Esophagus muscularis mucosa (tissue), 4 donors: Measurements from ENCODE around the gene UCK2. TPM values are rescaled to one million over a fixed set of nuclear protein-coding genes. Genes with fewer than 3 reads are reported as not detected.

Experiments
- DNase-seq: peaks from one replicate; pipeline ENCODE4 v3.0.0-alpha.2; 2017; ENCODE audit errors: extremely low spot score
- H3K27ac ChIP-seq, 4 donors: fragments of 200-600 bp; sonication (generic); replicated peaks in 1 of 4; 1 replicate in 3 of 4; 2 replicates in 1 of 4; pipeline ENCODE4 v1.5.1; 2016 to 2019; ENCODE audit warnings: mild to moderate bottlenecking in 1 of 4
- H3K27me3 ChIP-seq, 4 donors: fragments of 200-600 bp; sonication (generic); one replicate each; pipeline versions ENCODE4 v1.5.1 to v1.6.0; 2016 to 2019
- H3K36me3 ChIP-seq, 4 donors: fragments of 200-600 bp; sonication (generic); one replicate each; pipeline ENCODE4 v1.5.1; 2016 to 2019
- H3K4me1 ChIP-seq, 4 donors: fragments of 200-600 bp; sonication (generic); one replicate each; pipeline ENCODE4 v1.5.1; 2016 to 2019
- H3K4me3 ChIP-seq, 4 donors: fragments of 200-600 bp; sonication (generic); 1 replicate in 2 of 4; 2 replicates in 2 of 4; pipeline ENCODE4 v1.5.1; 2016 to 2019; ENCODE audit warnings: mild to moderate bottlenecking in 4 of 4, moderate library complexity in 1 of 4
- H3K9me3 ChIP-seq, 4 donors: fragments of 200-600 bp; sonication (generic); 1 replicate in 3 of 4; 2 replicates in 1 of 4; pipeline ENCODE4 v1.5.1; 2016 to 2019
- EP300 ChIP-seq: sonication (generic); formaldehyde crosslinking; IDR thresholded peaks from one replicate; pipeline ENCODE4 v1.6.1; 2017; ENCODE audit warnings: antibody characterized with exemption
- POLR2A ChIP-seq: fragments of 450-650 bp; IDR thresholded peaks from one replicate; pipeline ENCODE4 v1.6.1; 2017; ENCODE audit warnings: antibody characterized with exemption, moderate library complexity, mild to moderate bottlenecking, low read depth
- POLR2AphosphoS5 ChIP-seq, 2 donors: sonication (generic); formaldehyde crosslinking; IDR thresholded peaks; one replicate each; pipeline ENCODE4 v1.6.1; 2017; ENCODE audit warnings: antibody characterized with exemption in 2 of 2
- WGBS: methylation state at CpG from one replicate; pipeline ENCODE4 v1.1.5; 2018; 5-methylcytosine and 5-hydroxymethylcytosine counted together
- intact Hi-C: fragments of 100-400 bp; cut with DNase I; formaldehyde crosslinking; loops from one replicate; pipeline ENCODE4 v1.15.1; 2023
- total RNA-seq, 4 donors: library from RNA; depleted of rRNA; stranded (reverse); fragments of >200 nt; gene quantifications; one replicate each; pipeline versions ENCODE4 v1.1.0 to v1.2.1, GENCODE V29; 2016
- TF ChIP-seq, protein P1 (sequence below), 3 experiments: fragments of 200-600 bp in 2 of 3; fragments of 450-650 bp in 1 of 3; sonication (generic) in 2 of 3; IDR thresholded peaks; one replicate each; pipeline ENCODE4 v1.5.1; 2017 to 2019; ENCODE audit warnings: antibody characterized with exemption in 3 of 3, mild to moderate bottlenecking in 2 of 3, moderate library complexity in 1 of 3

UCK2 gene
- total RNA-seq, 4 donors from 2014 or later: 13.7 to 33.7 (median 31.0) TPM

DNA sequence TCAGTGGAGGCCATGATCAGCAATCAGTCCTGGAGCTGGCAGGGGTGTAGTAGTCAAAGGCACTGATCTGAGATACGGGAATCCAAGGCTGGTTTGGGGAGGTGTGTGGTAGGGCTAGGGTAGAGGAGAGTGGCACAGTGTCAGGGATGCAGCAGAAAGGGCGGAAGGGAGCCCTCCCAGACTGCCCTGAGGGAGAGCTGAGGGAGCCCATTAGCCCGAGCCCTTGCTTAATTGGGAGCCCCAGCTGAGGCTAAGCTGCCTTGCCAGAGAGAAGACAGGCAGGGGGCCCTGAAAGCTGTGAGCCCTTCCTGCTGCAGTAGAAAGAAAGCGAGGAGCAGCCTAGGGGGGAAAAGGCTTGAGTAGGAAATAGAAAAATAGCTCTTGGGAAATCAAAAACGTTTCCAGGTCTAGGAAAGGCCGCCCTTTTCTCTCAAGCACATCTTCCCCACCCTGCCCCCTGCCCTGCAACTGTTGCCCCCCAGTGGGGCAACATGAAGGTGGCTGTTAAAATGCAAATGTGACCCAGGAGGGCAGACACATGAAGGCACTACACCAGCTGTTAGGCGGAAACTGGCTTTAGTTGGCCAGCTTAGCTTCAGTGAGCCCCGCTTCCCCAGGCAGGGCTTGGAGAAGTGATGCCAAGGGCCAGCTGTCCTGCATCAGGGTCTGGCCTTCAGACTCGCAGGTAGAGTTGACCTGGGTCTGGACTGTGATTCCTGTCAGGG is 106.2 kb downstream of the UCK2 start:
- H3K4me3 ChIP-seq: no peak overlapping the region
- H3K9me3 ChIP-seq: no peaks in the 10 kb centered on the region
- 70% methylated on average over 9 of the region's 9 CpGs for WGBS
- no peak for DNase-seq
- H3K27ac ChIP-seq: no peak overlapping the region
- no peaks in the 10 kb centered on the region for H3K36me3 ChIP-seq
- TF ChIP-seq POLR2A: no peak
- no peak for TF ChIP-seq POLR2AphosphoS5 (IDR thresholded peaks at IDR 0.05)
- TF ChIP-seq, protein P1, sequence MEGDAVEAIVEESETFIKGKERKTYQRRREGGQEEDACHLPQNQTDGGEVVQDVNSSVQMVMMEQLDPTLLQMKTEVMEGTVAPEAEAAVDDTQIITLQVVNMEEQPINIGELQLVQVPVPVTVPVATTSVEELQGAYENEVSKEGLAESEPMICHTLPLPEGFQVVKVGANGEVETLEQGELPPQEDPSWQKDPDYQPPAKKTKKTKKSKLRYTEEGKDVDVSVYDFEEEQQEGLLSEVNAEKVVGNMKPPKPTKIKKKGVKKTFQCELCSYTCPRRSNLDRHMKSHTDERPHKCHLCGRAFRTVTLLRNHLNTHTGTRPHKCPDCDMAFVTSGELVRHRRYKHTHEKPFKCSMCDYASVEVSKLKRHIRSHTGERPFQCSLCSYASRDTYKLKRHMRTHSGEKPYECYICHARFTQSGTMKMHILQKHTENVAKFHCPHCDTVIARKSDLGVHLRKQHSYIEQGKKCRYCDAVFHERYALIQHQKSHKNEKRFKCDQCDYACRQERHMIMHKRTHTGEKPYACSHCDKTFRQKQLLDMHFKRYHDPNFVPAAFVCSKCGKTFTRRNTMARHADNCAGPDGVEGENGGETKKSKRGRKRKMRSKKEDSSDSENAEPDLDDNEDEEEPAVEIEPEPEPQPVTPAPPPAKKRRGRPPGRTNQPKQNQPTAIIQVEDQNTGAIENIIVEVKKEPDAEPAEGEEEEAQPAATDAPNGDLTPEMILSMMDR (IDR thresholded peaks at IDR 0.05): no peak
- H3K27me3 ChIP-seq: peaks cover 0 to 5% (median 0%) of the 10 kb centered on the region in 4 donors
- intact Hi-C loops: no loop called here
- H3K4me1 ChIP-seq: no peaks in the 10 kb centered on the region

DNA sequence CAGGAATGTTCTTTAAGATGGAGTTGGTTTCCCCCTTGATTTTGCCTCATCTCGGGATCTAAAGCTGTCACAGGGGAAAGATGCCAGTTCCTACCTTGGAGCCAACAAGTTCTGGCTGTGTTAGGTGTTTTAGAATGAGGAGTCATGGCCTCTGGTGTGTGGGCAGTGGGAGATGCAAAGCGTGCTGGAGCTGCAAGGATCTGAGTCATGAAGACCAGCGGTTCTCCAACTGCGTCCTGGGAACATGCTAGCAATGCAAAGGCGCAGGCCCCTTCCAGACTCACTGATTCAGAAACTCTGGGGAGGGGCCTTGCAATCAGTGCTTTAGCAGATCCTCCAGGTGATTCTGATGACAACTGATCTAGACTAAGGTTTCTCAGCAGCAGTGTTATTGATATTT is 109.1 kb downstream of the UCK2 start:
- TF ChIP-seq, protein P1 (IDR thresholded peaks at IDR 0.05): no peak
- TF ChIP-seq POLR2AphosphoS5 (IDR thresholded peaks at IDR 0.05) (no peak), POLR2A (no peak), EP300 (no peak)
- H3K4me3 ChIP-seq: no peak overlapping the region
- intact Hi-C loops: no loop called here
- no peak for DNase-seq
- 88% methylated on average over 4 of the region's 5 CpGs for WGBS
- H3K36me3 ChIP-seq: no peaks in the 10 kb centered on the region
- H3K9me3 ChIP-seq: no peaks in the 10 kb centered on the region
- H3K27me3 ChIP-seq: no peaks in the 10 kb centered on the region
- no peaks in the 10 kb centered on the region for H3K4me1 ChIP-seq
- H3K27ac ChIP-seq: no peak overlapping the region

DNA sequence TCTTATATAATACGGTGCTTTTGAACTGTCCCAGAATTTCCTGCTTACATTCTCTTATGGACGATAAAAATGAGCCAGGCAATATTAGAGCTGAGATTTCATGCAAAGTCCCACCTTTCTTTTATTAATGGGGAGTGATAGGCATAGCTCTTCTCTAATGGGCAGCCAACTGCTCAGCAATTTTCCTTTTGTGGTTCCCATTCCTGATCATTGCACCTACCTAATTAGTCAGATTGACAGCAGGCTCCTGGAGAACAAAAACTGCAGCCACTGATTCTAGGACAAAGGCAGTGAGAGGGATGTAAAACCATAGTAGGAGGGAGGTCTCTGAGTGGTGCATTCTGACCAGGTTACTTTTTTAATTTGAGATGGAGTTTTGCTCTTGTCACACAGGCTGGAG is 110.4 kb downstream of the UCK2 start:
- intact Hi-C loops: no loop called here
- Histone ChIP-seq H3K9me3 (no peaks in the 10 kb centered on the region), H3K36me3 (no peaks in the 10 kb centered on the region), H3K27me3 (no peaks in the 10 kb centered on the region), H3K4me1 (no peaks in the 10 kb centered on the region), H3K27ac (no peak overlapping the region), H3K4me3 (no peak overlapping the region)
- TF ChIP-seq POLR2AphosphoS5 (IDR thresholded peaks at IDR 0.05) (no peak), POLR2A (no peak), EP300 (no peak)
- TF ChIP-seq, protein P1 (IDR thresholded peaks at IDR 0.05): no peak
- WGBS: 86% methylated on average over 2 of the region's 2 CpGs
- no peak for DNase-seq

DNA sequence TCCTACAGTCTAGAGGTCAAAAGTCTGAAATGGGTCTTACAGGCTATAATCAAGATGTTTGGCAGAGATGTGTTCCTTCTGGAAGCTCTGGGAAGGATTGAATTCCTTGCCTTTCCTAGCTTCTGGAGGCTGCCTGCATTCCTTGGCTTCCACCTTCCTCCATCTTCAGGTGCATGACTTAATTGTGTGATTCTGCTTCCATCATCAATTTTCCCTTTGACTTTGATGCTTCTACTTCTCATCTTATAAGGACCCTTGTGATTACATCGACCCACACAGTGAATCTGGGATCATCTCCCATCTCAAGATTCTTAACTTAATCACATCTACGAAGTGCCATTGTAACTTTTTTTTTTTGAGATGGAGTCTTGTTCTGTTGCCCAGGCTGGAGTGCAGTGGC is 111.4 kb downstream of the UCK2 start:
- H3K4me1 ChIP-seq: no peaks in the 10 kb centered on the region
- no peak for TF ChIP-seq POLR2AphosphoS5 (IDR thresholded peaks at IDR 0.05)
- no peak for TF ChIP-seq EP300
- TF ChIP-seq, protein P1 (IDR thresholded peaks at IDR 0.05): no peak
- no peak for TF ChIP-seq POLR2A
- no peak overlapping the region for H3K4me3 ChIP-seq
- no peaks in the 10 kb centered on the region for H3K9me3 ChIP-seq
- H3K36me3 ChIP-seq: no peaks in the 10 kb centered on the region
- WGBS: 81% methylated on average over 2 of the region's 2 CpGs
- no peak for DNase-seq
- H3K27ac ChIP-seq: no peak overlapping the region
- intact Hi-C loops: no loop called here
- H3K27me3 ChIP-seq: no peaks in the 10 kb centered on the region

DNA sequence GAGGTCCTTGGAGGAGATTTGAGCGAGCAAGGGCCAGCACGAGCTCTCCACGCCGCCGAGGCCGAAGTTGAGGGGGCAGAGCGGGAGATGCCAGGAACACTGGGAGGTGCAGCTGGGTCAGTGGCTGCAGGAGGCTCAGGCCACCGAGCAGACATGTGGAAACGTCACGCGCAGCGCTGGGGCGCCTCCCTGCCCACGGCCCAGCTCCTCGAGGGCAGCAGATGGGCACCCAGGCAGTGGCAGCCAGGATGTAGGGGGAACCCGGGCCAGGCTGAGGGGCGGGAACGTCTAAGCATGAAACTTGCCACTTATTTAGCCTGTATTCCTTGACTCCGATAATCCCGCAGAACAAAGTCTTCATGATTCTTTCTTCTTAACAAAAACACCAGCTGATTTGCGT is 114.1 kb downstream of the UCK2 start:
- intact Hi-C loops: no loop called here
- Histone ChIP-seq H3K36me3 (no peaks in the 10 kb centered on the region), H3K9me3 (no peaks in the 10 kb centered on the region), H3K27ac (no peak overlapping the region), H3K4me3 (no peak overlapping the region), H3K4me1 (no peaks in the 10 kb centered on the region), H3K27me3 (no peaks in the 10 kb centered on the region)
- no peak for DNase-seq
- 91% methylated on average over 21 of the region's 21 CpGs for WGBS
- TF ChIP-seq POLR2AphosphoS5 (IDR thresholded peaks at IDR 0.05): no peak
- no peak for TF ChIP-seq POLR2A
- TF ChIP-seq EP300: no peak
- TF ChIP-seq, protein P1 (IDR thresholded peaks at IDR 0.05): no peak
